Activated CD4-positive, alpha-beta T cell treated with anti-CD3 and anti-CD28 coated beads, Interleukin-2, amount 50 U/mL, for 1 hour (primary cell): Measurements from ENCODE around the gene LGALS3.

Experiments used
- DNase-seq: peaks from one replicate; pipeline ENCODE4 v3.0.0-alpha.2; 2020

The LGALS3 gene

GRCh38 chr14:55192054-55192621 is 63.1 kb downstream of the LGALS3 start:
- DNase-seq = no peak

GRCh38 chr14:55194656-55195355 is 65.8 kb downstream of the LGALS3 start:
- no peak for DNase-seq
